ENCODE data around the gene TMEM100. TPM values are rescaled to one million over a fixed set of nuclear protein-coding genes. Genes with fewer than 3 reads are reported as not detected.

TMEM100 gene
- total and polyA plus RNA-seq, 2 donors (not counting 1 experiment from before 2014, with no cell fraction given), result 1.7 to 2.2 TPM

DNA sequence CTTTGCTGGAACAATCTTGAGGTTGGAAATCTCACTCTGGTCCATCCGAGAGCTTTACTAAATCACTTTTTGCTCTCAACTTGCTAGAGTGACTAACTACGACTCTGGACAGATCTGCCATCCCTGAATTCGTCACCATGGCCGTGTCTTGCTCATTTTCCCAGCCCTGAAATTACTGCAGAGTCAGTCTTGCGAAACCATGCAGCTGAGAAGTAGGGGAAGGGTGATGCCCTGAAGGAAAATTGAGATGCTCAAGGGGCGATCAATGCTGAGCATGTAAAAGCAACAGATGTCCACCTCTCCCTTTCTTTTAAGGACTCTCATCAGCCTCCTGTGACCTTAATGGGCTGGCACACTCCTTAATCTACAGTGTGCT lies 46.9 kb upstream of the TMEM100 start:
- Histone ChIP-seq H3K4me1 (ENCODE audit: control insufficient read depth, extremely low read depth, insufficient read depth, low read length) (peaks cover 10% of the 10 kb centered on the region), H2AFZ (ENCODE audit: low read length) (no peak overlapping the region), H3K27ac (ENCODE audit: insufficient read depth, low read length) (peak overlapping the region; percentile 62), H3K36me3 (ENCODE audit: control insufficient read depth, insufficient read depth, low read length) (peaks cover 7% of the 10 kb centered on the region), H3K79me2 (ENCODE audit: control insufficient read depth, insufficient read depth, low read length) (no peaks in the 10 kb centered on the region), H4K20me1 (ENCODE audit: control insufficient read depth, extremely low read depth, insufficient read depth, low read length) (no peaks in the 10 kb centered on the region), H3K9ac (ENCODE audit: insufficient read depth, low read length) (no peak overlapping the region), H3K9me3 (ENCODE audit: control insufficient read depth, insufficient read depth, low read depth, low read length) (no peaks in the 10 kb centered on the region), H3K4me2 (ENCODE audit: extremely low read depth, insufficient read depth, low read length) (peak overlapping the region; percentile 65), H3K27me3 (ENCODE audit: control insufficient read depth, insufficient read depth, low read length) (no peaks in the 10 kb centered on the region), H3K4me3 (replicated peaks in 1 of 4; ENCODE audit: control extremely low read depth in 1 of 4, insufficient read depth in 1 of 4, low read depth in 3 of 4, low read length in 4 of 4) (peak overlapping the region in 1 of 4 experiments; percentile 9)
- DNase-seq (ENCODE audit: low read depth in 2 of 2), result peak; percentile 38 to 90
- no peak for TF ChIP-seq EZH2 (IDR thresholded peaks at IDR 0.05; ENCODE audit: low read length, missing control alignments)
- TF ChIP-seq, protein P1, sequence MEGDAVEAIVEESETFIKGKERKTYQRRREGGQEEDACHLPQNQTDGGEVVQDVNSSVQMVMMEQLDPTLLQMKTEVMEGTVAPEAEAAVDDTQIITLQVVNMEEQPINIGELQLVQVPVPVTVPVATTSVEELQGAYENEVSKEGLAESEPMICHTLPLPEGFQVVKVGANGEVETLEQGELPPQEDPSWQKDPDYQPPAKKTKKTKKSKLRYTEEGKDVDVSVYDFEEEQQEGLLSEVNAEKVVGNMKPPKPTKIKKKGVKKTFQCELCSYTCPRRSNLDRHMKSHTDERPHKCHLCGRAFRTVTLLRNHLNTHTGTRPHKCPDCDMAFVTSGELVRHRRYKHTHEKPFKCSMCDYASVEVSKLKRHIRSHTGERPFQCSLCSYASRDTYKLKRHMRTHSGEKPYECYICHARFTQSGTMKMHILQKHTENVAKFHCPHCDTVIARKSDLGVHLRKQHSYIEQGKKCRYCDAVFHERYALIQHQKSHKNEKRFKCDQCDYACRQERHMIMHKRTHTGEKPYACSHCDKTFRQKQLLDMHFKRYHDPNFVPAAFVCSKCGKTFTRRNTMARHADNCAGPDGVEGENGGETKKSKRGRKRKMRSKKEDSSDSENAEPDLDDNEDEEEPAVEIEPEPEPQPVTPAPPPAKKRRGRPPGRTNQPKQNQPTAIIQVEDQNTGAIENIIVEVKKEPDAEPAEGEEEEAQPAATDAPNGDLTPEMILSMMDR (conservative IDR thresholded peaks at IDR 0.05 in 1 of 2, IDR thresholded peaks at IDR 0.05 in 1 of 2; ENCODE audit: low read depth in 1 of 2, low read length in 2 of 2), result no peak

DNA sequence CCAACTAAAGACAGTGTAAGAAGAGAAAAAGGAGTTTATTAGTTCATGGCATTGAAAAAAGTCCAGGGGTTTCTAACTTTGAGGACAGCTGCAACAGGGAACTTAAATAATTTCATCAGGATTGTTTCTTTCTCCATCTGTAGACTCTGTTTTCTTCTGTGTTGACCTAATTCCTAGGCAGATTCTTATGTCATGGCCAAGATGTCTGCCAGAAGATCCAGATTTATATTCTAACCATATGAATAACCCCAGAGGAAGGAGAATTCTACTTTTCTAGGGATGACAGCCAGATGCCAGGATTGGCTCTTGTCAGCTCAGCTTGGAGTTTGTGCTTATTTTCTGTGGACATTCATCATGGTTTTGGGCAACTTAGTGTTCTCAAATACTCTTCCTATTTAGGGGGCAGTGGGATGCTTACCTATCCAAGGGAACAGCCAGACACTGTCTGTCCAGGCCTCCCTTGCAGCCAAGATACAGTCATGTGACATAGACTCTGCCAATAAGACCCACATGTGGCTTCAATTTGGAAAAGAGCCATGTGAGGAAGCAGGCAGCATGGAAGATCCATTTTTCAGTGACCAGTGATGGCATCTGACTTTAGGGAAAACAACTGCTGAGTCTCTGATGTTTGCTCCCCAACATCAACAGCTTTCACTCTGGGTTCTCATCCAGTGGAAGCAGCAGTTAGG lies 46.4 kb upstream of the TMEM100 start:
- Histone ChIP-seq H4K20me1 (ENCODE audit: control insufficient read depth, extremely low read depth, insufficient read depth, low read length) (no peaks in the 10 kb centered on the region), H2AFZ (ENCODE audit: low read length) (no peak overlapping the region), H3K9ac (ENCODE audit: insufficient read depth, low read length) (no peak overlapping the region), H3K27me3 (ENCODE audit: control insufficient read depth, insufficient read depth, low read length) (no peaks in the 10 kb centered on the region), H3K4me1 (ENCODE audit: control insufficient read depth, extremely low read depth, insufficient read depth, low read length) (peaks cover 10% of the 10 kb centered on the region), H3K79me2 (ENCODE audit: control insufficient read depth, insufficient read depth, low read length) (no peaks in the 10 kb centered on the region), H3K4me2 (ENCODE audit: extremely low read depth, insufficient read depth, low read length) (peak overlapping the region; percentile 65), H3K27ac (ENCODE audit: insufficient read depth, low read length) (peak overlapping the region; percentile 62), H3K36me3 (ENCODE audit: control insufficient read depth, insufficient read depth, low read length) (peaks cover 7% of the 10 kb centered on the region), H3K4me3 (replicated peaks in 1 of 4; ENCODE audit: control extremely low read depth in 1 of 4, insufficient read depth in 1 of 4, low read depth in 3 of 4, low read length in 4 of 4) (peak overlapping the region in 1 of 4 experiments; percentile 9), H3K9me3 (ENCODE audit: control insufficient read depth, insufficient read depth, low read depth, low read length) (no peaks in the 10 kb centered on the region)
- peak; percentile 4 to 24 for DNase-seq (ENCODE audit: low read depth in 2 of 2)
- TF ChIP-seq, protein P1 (conservative IDR thresholded peaks at IDR 0.05 in 1 of 2, IDR thresholded peaks at IDR 0.05 in 1 of 2; ENCODE audit: low read depth in 1 of 2, low read length in 2 of 2), result no peak
- no peak for TF ChIP-seq EZH2 (IDR thresholded peaks at IDR 0.05; ENCODE audit: low read length, missing control alignments)

DNA sequence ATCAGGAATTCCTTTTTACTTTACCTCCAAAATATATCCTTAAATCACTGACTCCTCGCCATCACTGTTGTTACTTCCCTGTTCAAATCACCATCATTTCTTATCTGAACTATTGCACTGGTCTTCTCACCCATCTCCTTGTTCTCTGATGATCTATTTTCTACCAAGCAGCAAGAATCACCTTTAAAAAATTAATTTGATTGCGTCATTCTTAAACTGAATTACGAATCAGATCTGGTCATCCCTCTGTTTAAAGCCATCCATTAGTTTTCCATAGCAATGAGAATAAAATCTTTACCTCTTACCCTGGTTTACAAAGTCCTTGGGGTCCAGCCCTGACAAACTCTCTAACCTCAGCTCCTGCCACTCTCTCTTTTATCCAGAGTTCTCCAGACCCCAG lies 42.8 kb upstream of the TMEM100 start:
- H3K9ac ChIP-seq (ENCODE audit: insufficient read depth, low read length), result no peak overlapping the region
- H3K4me3 ChIP-seq (replicated peaks in 1 of 4; ENCODE audit: control extremely low read depth in 1 of 4, insufficient read depth in 1 of 4, low read depth in 3 of 4, low read length in 4 of 4), result no peak overlapping the region
- peaks cover 5% of the 10 kb centered on the region for H3K79me2 ChIP-seq (ENCODE audit: control insufficient read depth, insufficient read depth, low read length)
- no peaks in the 10 kb centered on the region for H3K9me3 ChIP-seq (ENCODE audit: control insufficient read depth, insufficient read depth, low read depth, low read length)
- no peak for DNase-seq (ENCODE audit: low read depth in 2 of 2)
- TF ChIP-seq EZH2 (IDR thresholded peaks at IDR 0.05; ENCODE audit: low read length, missing control alignments), result no peak
- TF ChIP-seq, protein P1 (conservative IDR thresholded peaks at IDR 0.05 in 1 of 2, IDR thresholded peaks at IDR 0.05 in 1 of 2; ENCODE audit: low read depth in 1 of 2, low read length in 2 of 2), result no peak
- no peaks in the 10 kb centered on the region for H3K27me3 ChIP-seq (ENCODE audit: control insufficient read depth, insufficient read depth, low read length)
- H3K4me1 ChIP-seq (ENCODE audit: control insufficient read depth, extremely low read depth, insufficient read depth, low read length), result peaks cover 10% of the 10 kb centered on the region
- H4K20me1 ChIP-seq (ENCODE audit: control insufficient read depth, extremely low read depth, insufficient read depth, low read length), result no peaks in the 10 kb centered on the region
- H2AFZ ChIP-seq (ENCODE audit: low read length), result no peak overlapping the region
- no peak overlapping the region for H3K4me2 ChIP-seq (ENCODE audit: extremely low read depth, insufficient read depth, low read length)
- no peak overlapping the region for H3K27ac ChIP-seq (ENCODE audit: insufficient read depth, low read length)
- H3K36me3 ChIP-seq (ENCODE audit: control insufficient read depth, insufficient read depth, low read length), result peaks cover 1% of the 10 kb centered on the region
